Mesenchymal stem cell (in vitro differentiated cells and primary cell): ENCODE data around the gene TMEM143.

ENCODE experiments used
- DNase-seq: peaks from one replicate; pipeline ENCODE4 v3.0.0-alpha.2; 2013
- H2AFZ ChIP-seq: one replicate; pipeline ENCODE4 v1.6.1; 2013; ENCODE audit warnings: low read depth, mild to moderate bottlenecking, control low read depth, inconsistent platforms, low read length, moderate library complexity
- H2AK5ac ChIP-seq: 2 replicates; pipeline ENCODE4 v1.6.1; 2013; ENCODE audit warnings: low read length, moderate library complexity, mild to moderate bottlenecking, inconsistent platforms; ENCODE audit not compliant: severe bottlenecking
- H2BK120ac ChIP-seq: one replicate; pipeline ENCODE4 v1.6.1; 2013; ENCODE audit warnings: low read depth, mild to moderate bottlenecking, inconsistent platforms, low read length, moderate library complexity
- H2BK12ac ChIP-seq, 2 experiments: one replicate each; pipeline ENCODE4 v1.6.1; 2013; ENCODE audit warnings: inconsistent platforms in 2 of 2, low read length in 2 of 2, mild to moderate bottlenecking in 2 of 2, moderate library complexity in 2 of 2, control low read depth in 1 of 2
- H2BK15ac ChIP-seq: one replicate; pipeline ENCODE4 v1.6.1; 2013; ENCODE audit warnings: mild to moderate bottlenecking, low read depth, inconsistent platforms; ENCODE audit not compliant: poor library complexity, severe bottlenecking
- H2BK5ac ChIP-seq: 2 replicates; pipeline ENCODE4 v1.6.1; 2013; ENCODE audit warnings: low read depth, mild to moderate bottlenecking, low read length, control low read depth, inconsistent platforms; ENCODE audit not compliant: poor library complexity, severe bottlenecking
- H3K14ac ChIP-seq, 2 experiments: one replicate each; pipeline ENCODE4 v1.6.1; 2013; ENCODE audit warnings: inconsistent platforms in 2 of 2, low read length in 2 of 2, control low read depth in 1 of 2, mild to moderate bottlenecking in 1 of 2, moderate library complexity in 1 of 2
- H3K18ac ChIP-seq, 2 experiments: one replicate each; pipeline ENCODE4 v1.6.1; 2013; ENCODE audit warnings: inconsistent platforms in 2 of 2, low read length in 2 of 2, control low read depth in 1 of 2, low read depth in 1 of 2, mild to moderate bottlenecking in 1 of 2
- H3K23ac ChIP-seq, 2 experiments: one replicate each; pipeline ENCODE4 v1.6.1; 2013; ENCODE audit warnings: inconsistent platforms in 2 of 2, low read length in 2 of 2, mild to moderate bottlenecking in 2 of 2, moderate library complexity in 2 of 2, control low read depth in 1 of 2
- H3K27ac ChIP-seq: 2 replicates; pipeline ENCODE4 v1.5.1; 2013; ENCODE audit warnings: mild to moderate bottlenecking, moderate library complexity, low read length, control low read depth, inconsistent platforms; ENCODE audit not compliant: poor library complexity, severe bottlenecking
- H3K27me3 ChIP-seq, 2 experiments: 2 replicates each; pipeline versions ENCODE4 v1.6.1 to v1.7.0; 2013; ENCODE audit warnings: low read length in 2 of 2, mild to moderate bottlenecking in 2 of 2, moderate library complexity in 2 of 2, control low read depth in 1 of 2, inconsistent platforms in 1 of 2; ENCODE audit not compliant: control insufficient read depth in 1 of 2, insufficient read depth in 1 of 2
- H3K36me3 ChIP-seq, 2 experiments: 2 replicates each; pipeline versions ENCODE4 v1.6.1 to v1.7.0; 2013; ENCODE audit warnings: low read length in 2 of 2, control low read depth in 1 of 2, inconsistent platforms in 1 of 2, low read depth in 1 of 2, mild to moderate bottlenecking in 1 of 2; ENCODE audit not compliant: insufficient read depth in 2 of 2, control insufficient read depth in 1 of 2
- H3K4ac ChIP-seq, 2 experiments: one replicate each; pipeline ENCODE4 v1.6.1; 2013; ENCODE audit warnings: inconsistent platforms in 2 of 2, low read length in 2 of 2, mild to moderate bottlenecking in 2 of 2, moderate library complexity in 2 of 2, control low read depth in 1 of 2, low read depth in 1 of 2
- H3K4me1 ChIP-seq: 2 replicates; pipeline ENCODE4 v1.6.1; 2013; ENCODE audit warnings: low read depth, low read length, control low read depth; ENCODE audit not compliant: control insufficient read depth, insufficient read depth
- H3K4me2 ChIP-seq: 2 replicates; pipeline ENCODE4 v1.6.1; 2013; ENCODE audit warnings: low read length, mild to moderate bottlenecking, inconsistent platforms; ENCODE audit not compliant: poor library complexity, severe bottlenecking
- H3K4me3 ChIP-seq, 2 experiments: 2 replicates each; pipeline versions ENCODE4 v1.5.1 to v1.7.0; 2013; ENCODE audit warnings: low read length in 2 of 2, mild to moderate bottlenecking in 2 of 2, control low read depth in 1 of 2, low read depth in 1 of 2; ENCODE audit not compliant: insufficient read depth in 1 of 2
- H3K79me1 ChIP-seq: replicated peaks from 2 replicates; pipeline ENCODE4 v1.6.1; 2013; ENCODE audit warnings: mild to moderate bottlenecking, control low read depth, low read length, inconsistent platforms; ENCODE audit not compliant: poor library complexity, severe bottlenecking
- H3K9ac ChIP-seq: 2 replicates; pipeline ENCODE4 v1.7.0; 2013; ENCODE audit warnings: mild to moderate bottlenecking, low read length, moderate library complexity
- H3K9me3 ChIP-seq: 2 replicates; pipeline ENCODE4 v1.7.0; 2013; ENCODE audit warnings: mild to moderate bottlenecking, low read length; ENCODE audit not compliant: control insufficient read depth
- H4K8ac ChIP-seq: one replicate; pipeline ENCODE4 v1.6.1; 2013; ENCODE audit warnings: inconsistent platforms, mild to moderate bottlenecking, low read length, moderate library complexity
- H4K91ac ChIP-seq: one replicate; pipeline ENCODE4 v1.6.1; 2013; ENCODE audit warnings: mild to moderate bottlenecking, low read length, inconsistent platforms
- WGBS: methylation state at CpG from one replicate; pipeline ENCODE4 v1.1.7; 2013; ENCODE audit warnings: mixed read lengths; 5-methylcytosine and 5-hydroxymethylcytosine counted together

TMEM143 gene

GRCh38 chr19:48381178-48381950, 17.6 kb upstream of the TMEM143 start:
- no peak overlapping the region for H3K27ac ChIP-seq
- H3K18ac ChIP-seq, result no peak overlapping the region
- no peak overlapping the region for H4K8ac ChIP-seq
- H3K9ac ChIP-seq, result no peak overlapping the region
- H2AFZ ChIP-seq, result no peak overlapping the region
- no peak overlapping the region for H2AK5ac ChIP-seq
- no peaks in the 10 kb centered on the region for H3K4me1 ChIP-seq
- 100% methylated on average over 8 of the region's 11 CpGs for WGBS
- no peak overlapping the region for H2BK5ac ChIP-seq
- H3K23ac ChIP-seq, result no peak overlapping the region
- H2BK15ac ChIP-seq, result no peak overlapping the region
- H3K14ac ChIP-seq, result no peak overlapping the region
- DNase-seq, result no peak
- no peak overlapping the region for H3K4ac ChIP-seq
- no peak overlapping the region for H4K91ac ChIP-seq
- H3K79me1 ChIP-seq, result peaks cover 25% of the 10 kb centered on the region
- H3K36me3 ChIP-seq, result peaks cover 54 to 58% of the 10 kb centered on the region in 2 experiments
- H3K4me3 ChIP-seq, result no peak overlapping the region
- H2BK12ac ChIP-seq, result no peak overlapping the region
- H3K27me3 ChIP-seq, result no peaks in the 10 kb centered on the region
- no peaks in the 10 kb centered on the region for H3K9me3 ChIP-seq
- H3K4me2 ChIP-seq, result no peak overlapping the region
- no peak overlapping the region for H2BK120ac ChIP-seq

- DNase-seq, result no peak
- no peaks in the 10 kb centered on the region for H3K4me1 ChIP-seq
- no peak overlapping the region for H3K14ac ChIP-seq
- H3K9ac ChIP-seq, result no peak overlapping the region
- H2BK120ac ChIP-seq, result no peak overlapping the region
- no peak overlapping the region for H3K4me3 ChIP-seq
- no peak overlapping the region for H2AFZ ChIP-seq
- H3K27me3 ChIP-seq, result no peaks in the 10 kb centered on the region
- no peak overlapping the region for H2BK5ac ChIP-seq
- no peak overlapping the region for H2BK12ac ChIP-seq
- H3K18ac ChIP-seq, result no peak overlapping the region
- no peaks in the 10 kb centered on the region for H3K9me3 ChIP-seq
- H2AK5ac ChIP-seq, result no peak overlapping the region
- no peak overlapping the region for H3K27ac ChIP-seq
- H2BK15ac ChIP-seq, result no peak overlapping the region
- no peak overlapping the region for H3K4me2 ChIP-seq
- H3K23ac ChIP-seq, result no peak overlapping the region
- H4K91ac ChIP-seq, result no peak overlapping the region
- peaks cover 12% of the 10 kb centered on the region for H3K79me1 ChIP-seq
- peaks cover 31 to 35% of the 10 kb centered on the region in 2 experiments for H3K36me3 ChIP-seq
- H3K4ac ChIP-seq, result no peak overlapping the region
- WGBS, result 96% methylated on average over 4 of the region's 5 CpGs
- no peak overlapping the region for H4K8ac ChIP-seq
Observed at GRCh38 chr19:48379058-48379457, 15.3 kb upstream of the TMEM143 start.

GRCh38 chr19:48378194-48378570, 14.4 kb upstream of the TMEM143 start:
- no peak overlapping the region for H3K14ac ChIP-seq
- no peak overlapping the region for H3K9ac ChIP-seq
- H4K8ac ChIP-seq, result no peak overlapping the region
- no peak overlapping the region for H3K27ac ChIP-seq
- H3K4me1 ChIP-seq, result no peaks in the 10 kb centered on the region
- H3K23ac ChIP-seq, result no peak overlapping the region
- no peak for DNase-seq
- H2BK5ac ChIP-seq, result no peak overlapping the region
- no peak overlapping the region for H2BK12ac ChIP-seq
- H3K9me3 ChIP-seq, result no peaks in the 10 kb centered on the region
- no peak overlapping the region for H2BK120ac ChIP-seq
- no peak overlapping the region for H2AK5ac ChIP-seq
- no peak overlapping the region for H3K4me2 ChIP-seq
- H3K36me3 ChIP-seq, result peaks cover 22 to 27% of the 10 kb centered on the region in 2 experiments
- no peak overlapping the region for H3K18ac ChIP-seq
- H4K91ac ChIP-seq, result no peak overlapping the region
- H2BK15ac ChIP-seq, result no peak overlapping the region
- no peaks in the 10 kb centered on the region for H3K27me3 ChIP-seq
- no peak overlapping the region for H3K4ac ChIP-seq
- H3K4me3 ChIP-seq, result no peak overlapping the region
- H3K79me1 ChIP-seq, result peaks cover 8% of the 10 kb centered on the region
- WGBS, result 94% methylated on average over 10 of the region's 10 CpGs
- no peak overlapping the region for H2AFZ ChIP-seq

GRCh38 chr19:48373567-48373966, 9.8 kb upstream of the TMEM143 start:
- Histone ChIP-seq H3K14ac (no peak overlapping the region), H3K9me3 (no peaks in the 10 kb centered on the region), H2AK5ac (no peak overlapping the region), H3K27ac (no peak overlapping the region), H3K27me3 (no peaks in the 10 kb centered on the region), H3K36me3 (no peaks in the 10 kb centered on the region), H2BK120ac (no peak overlapping the region), H3K4ac (no peak overlapping the region), H3K4me1 (no peaks in the 10 kb centered on the region), H4K91ac (no peak overlapping the region), H2BK5ac (no peak overlapping the region), H2AFZ (no peak overlapping the region), H3K23ac (no peak overlapping the region), H4K8ac (no peak overlapping the region), H2BK12ac (no peak overlapping the region), H3K79me1 (no peaks in the 10 kb centered on the region), H3K4me2 (no peak overlapping the region), H3K4me3 (no peak overlapping the region), H2BK15ac (no peak overlapping the region), H3K18ac (no peak overlapping the region), H3K9ac (no peak overlapping the region)
- DNase-seq, result no peak
- WGBS, result 94% methylated on average over 11 of the region's 11 CpGs
